GM18858 (cell line): ENCODE results near the gene SDC1.

Source experiments
- ATAC-seq: cut with Tn5 transposase; IDR thresholded peaks from one replicate; pipeline ENCODE4 v1.9.1; 2021; ENCODE audit not compliant: unreplicated experiment

Gene SDC1

GRCh38 chr2:20215183-20216040, 9.5 kb downstream of the SDC1 start:
- no peak for ATAC-seq

GRCh38 chr2:20214566-20215182, 10.3 kb downstream of the SDC1 start:
- ATAC-seq = no peak

GRCh38 chr2:20213651-20214565, 11.0 kb downstream of the SDC1 start:
- no peak for ATAC-seq

- ATAC-seq = no peak
Measured at GRCh38 chr2:20212871-20213503, 11.9 kb downstream of the SDC1 start.

GRCh38 chr2:20212459-20212870, 12.5 kb downstream of the SDC1 start:
- ATAC-seq = peak; percentile 63

- peak; percentile 1 for ATAC-seq
Measured at GRCh38 chr2:20211860-20212458, 13.0 kb downstream of the SDC1 start.

GRCh38 chr2:20211420-20211819, 13.5 kb downstream of the SDC1 start:
- no peak for ATAC-seq

GRCh38 chr2:20210462-20210861, 14.5 kb downstream of the SDC1 start:
- ATAC-seq = no peak

GRCh38 chr2:20209373-20210109, 15.4 kb downstream of the SDC1 start:
- ATAC-seq = no peak

GRCh38 chr2:20208476-20208859, 16.5 kb downstream of the SDC1 start:
- ATAC-seq = no peak

GRCh38 chr2:20207051-20207450, 17.9 kb downstream of the SDC1 start:
- peak; percentile 72 for ATAC-seq

GRCh38 chr2:20205915-20206524, 18.9 kb downstream of the SDC1 start:
- ATAC-seq = no peak

- ATAC-seq = no peak
Measured at GRCh38 chr2:20205069-20205468, 19.9 kb downstream of the SDC1 start.

GRCh38 chr2:20203521-20204225, 21.3 kb downstream of the SDC1 start:
- no peak for ATAC-seq

GRCh38 chr2:20203072-20203471, 21.9 kb downstream of the SDC1 start:
- no peak for ATAC-seq

- no peak for ATAC-seq
Measured at GRCh38 chr2:20201671-20202070, 23.3 kb downstream of the SDC1 start.

GRCh38 chr2:20200697-20201555, 24.0 kb downstream of the SDC1 start:
- no peak for ATAC-seq
